ENCODE measurements around the gene DNMT3A.

GRCh38 chr2:25221579-25221978 is 120.1 kb downstream of the DNMT3A start:
- no peak for TF ChIP-seq CTCF (IDR thresholded peaks at IDR 0.05; ENCODE audit: insufficient read depth, low read depth, low read length)
- TF ChIP-seq EZH2 (IDR thresholded peaks at IDR 0.05; ENCODE audit: insufficient read depth, low read length): no peak
